ENCODE data around the gene SHISA9.

GRCh38 chr16:12869698-12870427 lies 31.5 kb upstream of the SHISA9 start:
- TF ChIP-seq CTCF (IDR thresholded peaks at IDR 0.05; ENCODE audit: low read depth, low read length), result no peak
- TF ChIP-seq EZH2phosphoT487 (IDR thresholded peaks at IDR 0.05; ENCODE audit: low read depth), result no peak
